GM21447 (cell line): ENCODE results near the gene ADGRD1.

Source experiments
- ATAC-seq: cut with Tn5 transposase; IDR thresholded peaks from one replicate; pipeline ENCODE4 v1.9.1; 2021; ENCODE audit not compliant: unreplicated experiment

The ADGRD1 gene

DNA sequence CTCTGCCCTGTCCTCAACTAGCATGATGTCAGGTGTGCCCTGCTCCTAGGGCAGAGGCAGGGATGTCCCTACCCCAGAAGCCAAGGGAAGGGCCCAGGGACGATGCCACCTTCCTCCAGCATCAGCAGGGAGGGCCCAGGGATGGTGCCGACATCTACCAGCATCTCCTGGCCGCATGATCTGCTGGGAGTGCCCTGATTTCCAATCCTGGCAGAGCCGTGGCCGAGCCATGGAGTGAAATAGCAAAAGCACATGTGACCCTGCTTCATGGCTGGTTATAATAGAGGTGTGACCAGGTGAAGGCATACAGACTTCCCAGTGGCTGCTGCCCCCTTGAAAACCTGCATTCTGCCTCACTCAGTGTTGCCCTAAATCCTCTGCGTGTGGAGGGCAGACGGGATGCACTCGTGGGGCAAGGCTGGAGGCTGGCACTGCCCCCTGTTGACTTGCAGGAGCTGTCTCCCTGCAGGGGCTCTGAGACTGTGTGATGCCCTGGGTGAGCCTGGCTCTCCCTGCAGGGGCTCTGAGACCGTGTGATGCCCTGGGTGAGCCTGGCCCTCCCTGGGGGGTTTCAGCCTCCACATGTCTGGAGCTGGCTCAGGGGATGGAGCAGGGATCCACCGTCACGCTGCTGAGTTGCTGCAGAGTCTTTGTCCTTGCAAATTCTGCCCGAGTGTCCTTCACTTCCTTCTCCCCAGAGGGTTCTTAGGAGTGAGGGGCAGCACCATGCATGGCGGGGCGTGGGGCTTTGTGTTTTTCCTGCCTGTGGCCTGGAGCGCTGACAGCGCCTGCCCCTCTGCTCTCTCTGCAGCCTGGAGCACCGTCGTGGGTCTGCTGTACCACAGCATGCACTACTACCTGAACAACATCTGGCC, 51.7 kb downstream of the ADGRD1 start:
- ATAC-seq = no peak

DNA sequence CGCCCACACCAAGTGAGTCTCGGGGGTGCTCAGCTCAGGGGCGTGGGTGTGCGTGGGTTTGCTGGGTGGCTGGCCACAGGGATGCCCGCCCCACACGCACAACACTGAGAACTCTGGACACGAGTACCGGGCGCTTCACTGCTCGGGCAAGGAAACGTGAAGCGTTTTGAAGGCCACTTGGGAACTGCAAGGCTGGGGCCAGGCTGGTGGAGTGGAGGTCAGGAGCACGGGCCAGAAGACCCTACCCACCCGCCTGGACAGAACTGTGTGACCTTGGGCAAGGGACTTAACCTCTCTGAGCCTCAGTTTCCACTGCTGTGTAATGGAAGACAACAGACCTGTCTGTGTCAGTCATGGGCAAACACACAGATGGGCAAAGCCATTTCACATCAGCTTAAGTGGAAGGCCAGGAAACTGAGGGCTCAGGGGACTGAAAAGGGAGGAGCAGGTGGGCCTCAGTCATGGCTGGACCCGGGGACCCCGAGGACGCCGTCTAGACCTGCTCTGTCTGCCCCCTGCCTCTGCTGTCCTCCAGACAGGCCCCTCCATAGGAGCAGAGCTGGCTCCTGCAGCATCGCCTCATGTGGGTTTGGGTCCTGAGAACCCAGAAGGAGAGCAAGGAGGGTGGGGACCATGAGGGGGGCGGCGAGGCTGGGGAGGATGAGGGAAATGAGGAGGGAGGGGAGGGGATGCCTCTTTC, 52.5 kb downstream of the ADGRD1 start:
- ATAC-seq = no peak

DNA sequence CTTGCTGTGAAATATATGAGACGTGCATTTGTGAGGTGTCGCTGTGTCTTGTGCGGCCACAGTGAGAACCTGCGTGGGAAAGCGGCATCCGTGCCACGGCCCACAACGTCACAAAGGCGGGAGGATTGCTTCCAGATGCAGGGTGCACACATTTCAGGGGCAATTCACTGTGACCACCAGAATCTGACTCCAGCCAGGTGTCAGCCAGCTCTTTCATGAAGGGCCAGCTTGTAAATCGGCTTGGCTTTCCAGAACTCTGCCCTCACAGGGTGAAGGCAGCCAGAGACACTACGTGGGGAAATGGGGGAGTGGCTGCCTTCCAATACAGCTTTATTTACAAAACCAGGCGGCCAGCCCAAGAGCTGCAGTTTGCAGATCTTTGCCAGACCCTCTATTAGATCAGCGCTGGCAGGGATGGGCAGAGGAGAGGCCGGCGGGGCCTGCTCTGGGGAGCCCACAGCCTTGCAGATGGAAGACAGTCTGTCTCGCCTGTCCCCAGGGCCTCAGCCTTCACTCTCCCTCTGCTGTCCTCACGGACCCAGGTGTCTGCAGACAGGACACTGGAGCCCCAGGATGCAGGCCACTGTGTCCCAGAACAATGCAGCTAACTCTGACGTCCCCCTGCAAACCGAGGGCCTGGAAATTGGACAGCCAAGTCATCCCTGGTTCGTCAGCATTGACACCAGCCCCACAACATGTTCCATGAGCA, 53.5 kb downstream of the ADGRD1 start:
- no peak for ATAC-seq

DNA sequence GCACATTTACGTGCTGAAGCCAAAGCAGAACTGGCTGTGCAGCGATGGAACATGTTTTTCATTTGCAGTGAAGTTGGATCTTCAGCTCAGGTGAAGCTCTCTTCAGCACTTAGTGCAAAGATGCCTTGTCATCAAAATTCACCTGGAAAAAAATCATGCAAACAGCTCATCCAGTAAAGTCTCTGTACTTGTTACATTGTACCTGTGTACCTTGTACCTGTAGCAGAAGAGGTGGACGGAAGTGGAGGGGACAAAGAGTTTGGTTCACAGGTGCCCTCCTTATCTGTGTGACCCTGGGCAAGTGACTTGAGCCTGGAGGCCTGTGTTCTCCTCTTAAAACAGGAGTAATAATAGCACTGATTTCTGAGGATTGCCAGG, 54.0 kb downstream of the ADGRD1 start:
- ATAC-seq = no peak

DNA sequence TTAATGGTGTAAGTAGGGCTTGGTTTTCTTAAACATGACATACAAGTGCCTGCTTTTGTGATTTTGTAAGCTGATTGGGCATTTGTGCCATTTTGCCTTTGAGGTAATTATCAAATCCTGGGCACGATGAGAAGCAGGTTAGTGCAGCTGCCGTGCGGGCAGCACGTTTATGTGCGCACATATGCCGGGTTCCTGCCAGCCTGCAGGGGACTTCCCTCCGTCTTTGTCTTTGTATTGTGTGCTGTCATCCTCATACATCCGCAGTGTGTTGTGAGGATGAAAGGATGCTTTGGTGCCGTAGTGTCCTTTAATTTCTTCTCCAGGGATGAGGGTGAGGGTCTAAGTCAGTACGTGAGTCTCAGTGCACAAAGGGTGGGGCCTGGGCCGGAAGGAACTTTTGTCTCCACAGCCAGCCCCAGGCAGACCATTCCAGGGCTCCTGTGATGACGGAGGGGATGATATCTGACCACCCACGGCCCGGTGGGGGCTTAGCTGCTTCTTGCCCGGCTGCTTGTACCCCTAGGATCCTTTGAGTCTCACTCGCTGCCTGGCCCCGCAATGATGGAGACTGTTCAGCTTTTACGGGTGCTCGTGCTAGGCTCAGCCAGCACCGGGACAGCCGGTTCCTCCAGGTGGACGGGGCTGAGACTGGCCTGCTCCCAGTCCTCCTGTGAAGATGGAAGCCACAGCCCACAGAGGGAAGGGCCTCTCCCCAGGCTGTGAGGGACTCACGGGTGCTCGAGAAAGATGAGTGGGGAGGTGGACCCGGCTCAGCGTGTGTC, 54.6 kb downstream of the ADGRD1 start:
- ATAC-seq = no peak

DNA sequence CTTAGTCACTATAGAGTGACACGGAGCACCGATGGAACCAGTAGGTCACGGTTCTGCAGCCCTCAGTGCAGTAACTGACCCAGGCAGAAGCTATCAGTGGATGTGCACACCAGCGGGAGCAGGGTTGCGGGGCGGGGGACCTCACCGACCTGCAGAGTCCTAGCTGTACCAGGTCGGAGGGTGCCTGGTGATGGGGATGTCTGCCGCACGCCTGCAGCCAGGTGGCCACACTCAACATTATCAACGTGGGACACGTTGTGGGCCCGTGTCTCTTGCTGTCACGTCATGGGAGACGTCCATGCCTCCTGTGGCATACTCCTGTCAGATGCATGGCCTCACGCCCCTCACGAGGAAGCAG, 55.2 kb downstream of the ADGRD1 start:
- ATAC-seq = no peak

DNA sequence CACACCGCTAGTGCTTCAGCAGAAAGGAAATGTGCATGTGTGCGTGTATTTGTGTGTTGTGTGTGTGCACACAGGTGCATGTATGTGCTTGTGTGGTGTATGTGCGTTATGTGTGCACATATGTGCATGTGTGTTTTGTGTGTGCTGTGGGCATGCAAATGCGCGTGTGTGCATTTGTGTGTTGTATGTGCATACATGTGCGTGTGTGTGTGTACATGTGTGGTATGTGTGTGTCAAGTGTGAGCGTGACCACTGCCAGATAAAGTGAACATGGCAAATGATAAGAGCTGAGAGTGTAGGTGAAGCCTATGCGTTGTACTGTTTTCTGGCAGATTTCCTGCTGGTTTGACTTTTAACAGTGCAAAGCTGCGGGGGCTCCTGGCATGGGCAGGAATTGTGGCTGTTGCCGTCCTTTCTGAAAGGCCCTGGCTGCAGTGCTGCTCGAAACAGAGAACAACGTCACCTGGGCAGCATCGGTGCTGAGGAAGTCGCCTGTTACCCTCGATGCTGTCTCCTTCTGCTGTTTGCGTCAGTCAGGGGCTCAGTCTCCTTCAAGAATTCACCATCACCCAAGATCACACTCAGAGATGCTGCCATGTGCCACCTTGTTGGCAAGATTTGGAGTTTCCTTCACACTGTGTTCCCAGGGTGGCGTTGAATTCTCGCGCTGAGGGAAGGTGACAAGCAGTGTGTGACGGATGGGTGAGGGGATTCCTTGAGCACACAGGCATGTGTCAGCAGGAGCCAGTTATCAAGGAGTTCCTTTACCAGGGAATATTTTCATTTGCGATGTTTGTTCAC, 56.1 kb downstream of the ADGRD1 start:
- no peak for ATAC-seq

DNA sequence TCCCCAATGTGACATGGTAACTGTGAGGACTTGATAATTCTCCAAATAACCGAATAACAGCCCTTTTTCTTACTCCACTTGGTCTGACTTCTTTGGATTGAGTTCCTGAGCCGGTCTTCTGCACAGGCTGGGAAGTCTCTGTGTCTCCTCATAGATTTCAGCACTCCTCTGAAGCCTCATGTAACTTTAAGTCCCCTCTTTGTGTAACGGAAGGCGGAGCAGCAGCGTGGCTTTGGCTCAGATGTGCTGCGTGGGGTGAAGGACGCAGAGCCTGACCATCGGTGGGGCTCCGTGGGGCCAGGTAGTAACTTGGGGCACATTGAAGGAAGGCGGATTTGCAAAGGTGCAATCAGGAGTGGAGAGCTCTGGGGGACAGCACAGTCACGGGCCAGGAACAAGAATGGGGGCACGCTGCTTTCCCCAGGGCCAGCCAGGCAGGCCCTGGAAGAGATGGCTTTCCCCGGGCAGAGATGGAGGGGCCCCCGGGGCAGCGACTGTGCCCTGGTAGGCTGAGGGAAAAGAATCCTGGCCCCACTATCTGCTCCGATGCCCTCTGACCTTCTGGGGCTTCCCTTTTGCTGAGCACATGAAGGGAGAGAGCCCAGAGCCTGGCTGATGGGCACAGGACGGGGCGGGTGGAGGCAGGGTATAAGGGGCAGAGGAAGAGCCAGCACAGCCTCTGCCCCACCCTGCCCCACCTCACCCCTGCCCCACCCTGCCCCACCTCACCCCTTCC, 56.9 kb downstream of the ADGRD1 start:
- ATAC-seq = no peak

DNA sequence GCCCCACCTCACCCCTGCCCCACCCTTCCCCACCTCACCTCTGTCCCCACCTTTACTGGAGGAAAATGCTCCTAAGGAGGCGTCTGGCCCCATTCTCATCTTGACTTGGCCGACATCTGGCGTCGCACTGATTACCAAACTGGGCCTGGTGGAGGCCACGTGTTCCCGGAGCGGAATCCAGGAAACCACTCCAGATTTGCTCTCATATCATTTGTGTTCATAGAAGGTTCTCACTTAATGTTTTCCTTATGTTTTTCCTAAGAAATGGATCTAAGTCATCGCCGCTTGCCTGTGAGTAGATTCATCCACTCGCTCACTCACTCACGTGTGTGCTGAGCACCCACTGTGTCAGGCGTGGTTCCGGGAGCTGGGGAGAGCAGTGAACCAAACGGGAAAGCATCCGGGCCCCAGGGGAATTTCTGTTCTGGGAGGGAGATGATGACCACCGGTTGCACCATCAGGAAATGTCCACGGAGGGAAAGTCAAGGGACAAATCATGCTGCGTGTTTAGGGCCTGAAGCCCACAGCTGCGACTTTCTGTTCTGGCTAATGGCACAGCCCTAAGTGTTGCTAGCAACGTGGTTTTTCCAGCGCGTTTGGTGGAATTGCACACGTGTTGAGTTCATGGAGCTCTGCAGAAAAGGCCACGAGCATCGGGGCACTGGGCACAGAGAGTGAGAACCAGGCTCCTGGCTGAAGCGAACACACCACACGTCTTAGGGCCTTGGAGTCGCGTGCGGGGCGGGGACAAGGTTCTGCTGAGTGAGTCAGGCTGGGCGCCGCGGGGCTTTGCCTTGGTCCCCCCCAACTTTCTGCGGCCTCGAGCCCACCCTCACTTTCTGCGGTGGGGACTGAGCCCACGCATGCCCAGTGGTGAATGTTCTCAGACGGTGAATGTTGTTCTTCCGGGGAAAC, 57.7 kb downstream of the ADGRD1 start:
- ATAC-seq = no peak

DNA sequence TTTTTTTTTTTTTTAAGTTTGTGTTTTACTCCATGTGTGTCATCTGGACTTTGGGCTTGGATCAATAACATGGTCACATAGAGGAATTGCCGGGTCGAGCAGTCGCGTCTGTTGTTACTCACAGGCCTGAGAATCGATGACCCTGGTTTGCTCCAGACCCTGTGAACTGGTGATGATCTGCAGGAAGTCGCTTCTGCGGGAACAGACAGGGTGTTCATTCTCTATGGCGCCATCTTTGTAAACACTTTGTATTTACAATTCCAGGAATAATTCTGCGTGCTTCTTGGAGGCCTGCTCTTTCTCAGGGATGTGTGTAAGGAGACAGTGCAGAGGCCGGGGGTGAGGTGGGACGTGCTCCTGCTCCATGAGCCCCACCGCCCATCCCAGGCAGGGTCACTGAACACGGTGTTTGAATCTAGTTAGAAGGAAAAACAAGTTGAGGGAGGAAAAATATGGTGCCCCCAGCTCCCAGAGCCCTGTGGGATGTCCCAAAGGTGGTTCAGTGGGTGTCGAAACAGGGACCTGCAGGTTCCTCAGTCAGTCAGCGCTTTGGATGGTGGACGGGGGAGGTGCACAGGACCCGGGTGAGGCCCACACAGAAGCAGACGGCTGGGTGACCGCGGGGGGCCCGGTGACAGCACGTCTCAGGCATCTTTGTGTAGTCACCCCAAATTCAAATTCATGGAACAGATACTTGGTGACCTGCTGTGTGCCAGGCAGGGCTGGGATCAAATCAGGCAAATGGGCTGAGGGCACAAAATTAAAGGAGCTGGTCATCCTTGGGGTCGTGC, 58.8 kb downstream of the ADGRD1 start:
- no peak for ATAC-seq

DNA sequence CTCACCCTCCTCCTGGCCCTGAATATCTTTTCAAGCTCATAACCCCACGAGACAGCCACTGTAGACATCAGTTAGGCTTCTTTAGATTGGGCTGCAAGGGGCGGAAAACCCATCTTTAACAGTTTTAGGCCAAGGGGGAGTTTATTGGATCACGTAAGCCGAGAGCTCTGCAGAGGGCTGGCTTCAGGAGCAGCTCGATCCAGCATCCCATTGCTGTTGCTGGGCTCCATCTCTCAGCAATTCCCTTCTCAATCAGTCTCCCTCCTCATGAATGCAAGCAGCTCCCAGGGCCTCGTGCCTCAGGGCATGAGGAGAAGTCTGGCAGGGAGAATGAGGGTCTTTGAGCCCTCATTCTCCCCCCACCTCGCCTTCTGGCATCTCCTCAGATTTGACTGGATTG, 59.4 kb downstream of the ADGRD1 start:
- no peak for ATAC-seq

DNA sequence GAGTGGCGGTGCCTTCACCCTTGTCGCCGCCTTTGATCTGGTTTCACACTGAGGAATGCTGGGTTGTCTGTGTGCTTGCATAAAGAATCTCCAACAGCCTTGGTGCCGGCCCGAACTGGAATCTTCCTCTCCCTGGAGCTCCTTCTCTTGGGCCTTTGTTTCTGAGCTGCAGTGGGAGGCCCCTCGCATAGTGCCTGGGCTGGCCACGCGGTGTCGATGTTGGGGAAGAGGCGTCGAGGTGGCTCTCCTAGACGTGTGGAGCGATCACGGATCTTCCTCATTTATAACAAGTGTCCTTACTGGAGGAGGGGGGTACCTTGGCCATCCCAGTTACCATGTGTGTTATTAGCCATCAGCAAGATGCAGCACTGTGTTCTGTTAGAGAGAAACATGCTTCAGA, 60.6 kb downstream of the ADGRD1 start:
- no peak for ATAC-seq

DNA sequence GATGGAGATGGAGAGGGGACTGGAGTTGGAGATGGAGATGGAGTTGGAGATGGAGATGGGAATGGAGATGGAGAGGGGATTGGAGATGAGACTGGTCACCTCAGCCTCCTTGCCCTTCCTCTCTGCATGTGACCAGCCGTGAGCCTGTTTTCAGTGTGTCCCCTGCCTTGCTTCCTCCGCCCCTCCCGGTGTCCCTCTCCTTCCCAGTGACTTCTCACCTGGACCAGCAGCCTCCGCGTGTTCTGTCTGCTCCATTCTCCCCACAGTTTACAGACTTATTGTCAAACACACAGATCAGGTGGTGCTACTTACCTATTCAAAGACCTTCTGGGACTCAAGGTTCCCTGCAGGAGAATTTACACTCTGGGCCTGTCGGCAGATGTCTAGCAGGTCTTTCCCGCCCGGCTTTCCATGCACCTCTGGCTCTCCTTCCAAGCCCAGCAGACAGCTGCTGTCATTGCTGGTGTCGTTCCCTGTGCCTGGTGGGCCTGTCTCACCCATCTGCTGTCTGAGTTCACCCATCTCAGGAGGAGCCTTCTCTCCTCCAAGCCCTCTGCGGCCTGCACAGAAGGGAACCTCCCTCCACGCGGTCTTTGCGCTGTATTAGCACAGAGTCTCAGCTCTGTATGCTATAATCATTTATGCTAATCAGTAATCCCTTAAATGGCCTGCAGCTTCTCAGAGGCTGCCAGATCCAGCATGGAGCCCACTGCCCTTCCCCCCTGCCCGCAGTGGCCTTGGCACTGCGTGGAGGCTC, 62.1 kb downstream of the ADGRD1 start:
- no peak for ATAC-seq

DNA sequence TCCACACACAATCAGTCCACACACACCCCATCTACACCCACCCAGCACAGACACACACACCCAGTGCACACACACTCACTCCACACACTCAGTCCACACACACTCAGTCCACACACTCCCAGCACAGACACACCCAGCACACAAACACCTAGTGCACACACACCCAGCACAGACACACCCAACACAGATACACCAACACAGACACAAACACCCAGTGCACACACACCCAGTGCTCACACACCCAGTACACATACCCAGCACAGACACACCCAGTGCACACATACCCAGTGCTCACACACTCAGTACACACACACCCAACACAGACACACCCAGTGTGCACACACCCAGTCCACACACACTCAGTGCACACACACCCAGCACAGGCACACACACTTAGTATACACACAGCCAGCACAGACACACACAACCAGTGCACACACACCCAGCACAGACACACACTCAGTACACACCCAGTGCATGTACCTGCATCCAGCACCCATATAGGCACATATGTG, 63.8 kb downstream of the ADGRD1 start:
- ATAC-seq = no peak

DNA sequence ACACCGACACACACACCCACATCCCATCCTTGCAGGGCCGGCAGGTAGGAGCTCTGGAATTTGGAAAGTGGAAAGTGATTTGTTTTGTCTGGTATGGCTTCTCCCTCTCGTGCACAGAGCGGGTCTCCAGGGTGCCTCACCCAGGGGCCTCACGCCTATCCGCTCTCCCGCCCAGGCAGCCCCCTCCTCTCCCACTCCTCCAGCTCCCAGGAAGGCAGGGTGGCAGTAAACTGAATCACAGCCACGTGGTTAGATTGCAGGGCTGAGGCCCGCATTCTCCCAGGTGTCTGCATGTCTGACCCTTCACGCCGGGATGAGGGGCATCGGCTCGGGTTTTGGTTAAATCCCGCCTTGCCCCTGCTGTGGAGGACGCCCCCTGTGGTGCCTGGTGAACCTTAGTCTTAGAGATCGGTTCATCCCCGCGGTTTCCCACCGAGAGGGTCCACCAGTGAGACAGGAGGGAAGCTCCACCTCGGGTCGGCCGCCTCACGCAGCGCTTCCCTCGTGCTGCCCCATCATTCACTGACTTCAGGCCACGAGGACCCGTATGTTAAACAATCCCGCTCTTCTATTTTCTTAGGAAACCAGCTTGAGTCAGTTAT, 64.4 kb downstream of the ADGRD1 start:
- no peak for ATAC-seq

DNA sequence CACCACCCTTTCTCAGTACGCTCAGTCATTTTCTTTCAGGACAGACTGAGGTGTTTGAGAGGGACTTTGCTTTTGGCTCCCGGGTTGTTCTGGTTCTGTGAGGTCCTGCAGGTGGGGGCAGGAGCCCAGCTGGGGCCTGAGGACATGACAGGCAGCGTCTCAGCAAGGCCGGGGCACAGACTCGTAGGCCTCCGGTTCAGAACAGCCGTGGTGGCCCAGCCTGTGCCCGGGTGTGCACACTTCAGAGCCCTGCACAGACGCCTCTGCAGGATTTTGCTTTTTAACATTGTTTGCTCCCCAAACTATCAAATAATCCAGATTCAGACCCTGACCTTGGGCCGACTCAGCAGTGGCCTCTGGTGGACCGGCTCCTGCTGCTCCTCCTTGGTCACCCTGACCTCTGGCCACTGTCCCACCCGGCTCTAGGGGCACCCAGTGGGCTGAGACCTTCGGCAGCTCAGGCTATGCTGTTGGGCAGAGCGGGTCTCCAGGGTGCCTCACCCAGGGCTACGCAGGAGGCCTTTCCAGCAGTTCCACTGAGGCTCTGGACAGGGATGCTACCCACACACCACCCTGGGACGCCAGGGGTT, 65.2 kb downstream of the ADGRD1 start:
- no peak for ATAC-seq
